Measurements from ENCODE around the gene ADRA2B.
A peak's percentile ranks its signal among the peaks of the same experiment; 100 is the strongest.
"Not testable (repeated sequence)": the region's sequence is repeated elsewhere in the genome, so short reads cannot be mapped to it uniquely, and the experiment has no call there.

ADRA2B gene

DNA sequence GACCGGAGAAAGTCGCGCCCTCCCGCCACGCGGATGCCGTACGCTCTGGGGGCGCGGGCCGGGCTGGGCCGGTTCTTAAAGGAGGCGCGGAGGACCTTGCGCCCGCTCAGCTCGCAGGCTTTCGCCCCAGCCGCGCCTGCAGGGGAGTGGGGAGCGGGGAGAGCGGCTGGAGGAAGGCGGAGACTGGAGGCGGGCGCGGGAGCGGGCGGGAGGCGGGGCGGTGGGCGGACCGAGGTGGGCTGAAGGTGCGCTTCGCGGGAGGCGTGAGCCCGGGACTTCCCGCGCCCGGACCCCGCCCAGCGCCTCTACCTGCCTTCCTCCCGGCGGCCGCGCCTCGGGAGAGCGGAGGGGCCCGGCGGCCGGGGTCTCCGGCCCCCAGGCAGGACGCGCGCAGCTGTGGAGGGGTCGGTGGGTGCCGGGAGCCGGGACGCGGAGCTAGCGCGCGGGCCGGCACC, at the start of gene ADRA2B:
ADRA2B (minus strand) TSS at position 148 of the 455 bp plus-strand sequence. CDS start 422 bp downstream, outside the sequence.
- DNase-seq (ENCODE audit: low spot score), result peak; percentile 93
- in situ Hi-C loops (cut with MboI; ENCODE audit: low pct_unique_long_range_greater_than_20kb, low sequenced_read_pairs, unreplicated experiment), result no loop called here
- TF ChIP-seq CTCF (IDR thresholded peaks at IDR 0.05; ENCODE audit: extremely low read depth, insufficient read depth, missing control alignments), result no peak

DNA sequence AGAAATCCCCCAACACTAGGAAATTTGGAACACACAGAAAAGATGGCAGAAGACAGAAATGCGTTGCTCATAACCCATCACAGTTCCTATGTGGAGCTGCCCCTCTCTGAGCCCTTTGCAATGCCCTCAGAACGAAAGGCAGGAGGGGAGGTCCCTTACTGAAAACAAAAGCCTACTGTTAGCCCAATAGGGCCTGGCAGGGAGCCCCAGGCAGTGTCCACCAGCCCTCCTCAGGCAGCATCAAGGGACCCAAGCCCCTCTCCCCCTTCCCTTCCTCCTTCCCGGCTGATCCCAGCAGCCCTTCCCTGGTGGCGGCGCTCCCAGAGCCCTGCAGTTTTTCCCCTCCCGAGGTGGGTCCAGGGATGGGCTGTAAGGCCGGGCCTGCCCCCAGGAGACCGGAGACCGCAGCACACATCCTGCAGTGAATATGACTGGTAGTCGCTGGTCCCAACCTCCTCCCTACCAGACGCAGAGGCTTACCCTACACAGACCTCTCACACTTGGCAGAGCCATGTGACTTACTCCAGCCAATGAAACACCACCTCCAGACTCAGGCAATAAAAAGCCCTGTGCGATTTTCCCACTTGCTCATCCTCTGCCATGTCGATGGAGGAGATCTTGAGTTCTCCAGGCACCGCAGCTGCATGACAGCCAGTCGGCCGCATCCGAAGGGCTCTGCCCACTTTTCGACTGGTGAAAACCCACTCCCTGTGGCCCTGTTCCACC, 48.3 kb upstream of the ADRA2B start:
- DNase-seq (ENCODE audit: low spot score), result peak; percentile 82
- TF ChIP-seq CTCF (IDR thresholded peaks at IDR 0.05; ENCODE audit: extremely low read depth, insufficient read depth, missing control alignments), result no peak
- in situ Hi-C loops (cut with MboI; ENCODE audit: low pct_unique_long_range_greater_than_20kb, low sequenced_read_pairs, unreplicated experiment), result no loop called here

DNA sequence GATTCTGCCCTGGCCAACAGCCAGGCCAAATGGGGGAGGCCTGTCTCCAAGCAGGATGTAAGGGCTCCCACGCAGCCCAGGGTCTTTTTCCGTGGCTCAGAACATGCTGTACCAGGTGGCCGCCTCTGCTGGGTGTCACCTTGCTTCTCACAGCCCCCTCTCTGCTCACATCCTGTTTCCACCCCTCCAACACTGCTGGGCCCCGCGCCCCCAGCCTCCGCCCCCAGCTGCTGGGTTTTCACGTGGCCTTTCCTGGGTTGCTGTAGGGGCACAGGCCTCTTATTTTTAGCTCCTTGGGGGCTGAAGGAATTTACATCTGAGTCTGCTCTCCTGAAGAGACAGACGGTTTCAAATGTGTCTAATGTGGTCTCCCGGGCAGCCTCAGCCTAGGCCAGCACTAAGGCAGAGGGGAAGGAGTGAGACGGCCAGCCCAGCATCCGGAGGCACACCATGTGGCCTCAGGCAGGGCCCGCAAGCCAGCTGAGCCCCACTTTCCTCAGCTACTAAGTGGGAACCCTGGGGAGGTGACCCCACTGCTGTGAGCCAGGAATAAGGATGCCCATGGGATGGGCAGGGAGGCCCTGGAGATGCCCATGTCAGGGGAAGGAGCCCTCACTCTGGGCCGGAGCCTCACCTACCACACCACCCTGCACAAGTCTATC, 47.5 kb upstream of the ADRA2B start:
- DNase-seq (ENCODE audit: low spot score), result peak; percentile 74
- no peak for TF ChIP-seq CTCF (IDR thresholded peaks at IDR 0.05; ENCODE audit: extremely low read depth, insufficient read depth, missing control alignments)
- in situ Hi-C loops (cut with MboI; ENCODE audit: low pct_unique_long_range_greater_than_20kb, low sequenced_read_pairs, unreplicated experiment), result no loop called here

GRCh38 chr2:96163415-96163767, 47.0 kb upstream of the ADRA2B start:
- in situ Hi-C loops (cut with MboI; ENCODE audit: low pct_unique_long_range_greater_than_20kb, low sequenced_read_pairs, unreplicated experiment), result no loop called here
- TF ChIP-seq CTCF (IDR thresholded peaks at IDR 0.05; ENCODE audit: extremely low read depth, insufficient read depth, missing control alignments), result no peak
- no peak for DNase-seq (ENCODE audit: low spot score)

DNA sequence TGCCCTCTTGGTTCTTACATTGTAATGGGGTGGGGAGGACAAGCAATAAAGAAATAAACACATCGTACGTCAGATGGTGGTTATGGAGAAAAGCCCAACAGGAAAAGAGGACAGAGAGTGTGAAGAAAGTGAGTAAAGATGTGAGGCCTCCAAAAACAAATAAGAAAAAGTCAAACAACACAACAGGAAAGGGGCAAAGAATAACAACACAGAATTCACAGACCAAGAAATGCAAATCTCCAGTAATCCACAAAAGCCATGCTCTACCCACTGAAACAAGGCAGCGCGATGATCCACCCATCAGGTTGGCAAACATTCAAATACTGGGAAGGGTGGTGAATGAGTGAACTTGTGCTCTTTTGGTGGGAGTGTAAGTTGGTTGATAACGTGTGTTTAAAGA, 45.5 kb upstream of the ADRA2B start:
- no peak for DNase-seq (ENCODE audit: low spot score)
- TF ChIP-seq CTCF (IDR thresholded peaks at IDR 0.05; ENCODE audit: extremely low read depth, insufficient read depth, missing control alignments), result no peak

DNA sequence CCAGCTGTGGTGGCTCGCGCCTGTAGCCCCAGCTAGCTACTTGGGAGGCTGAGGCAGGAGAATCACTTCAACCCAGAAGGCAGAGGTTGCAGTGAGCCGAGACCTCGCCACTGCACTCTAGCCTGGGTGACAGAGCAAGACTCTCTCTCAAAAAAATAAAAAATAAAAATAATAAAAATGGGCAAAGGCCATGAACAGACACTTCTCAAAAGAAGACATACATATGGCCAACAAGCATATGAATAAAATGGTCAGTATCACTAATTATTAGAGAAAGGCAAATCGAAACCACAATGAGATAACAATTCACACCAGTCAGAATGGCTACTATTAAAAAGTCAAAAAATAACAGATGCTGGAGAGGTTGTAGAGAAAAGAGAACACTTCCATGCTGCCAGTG, 44.0 kb upstream of the ADRA2B start:
- DNase-seq (ENCODE audit: low spot score); in situ Hi-C loops (cut with MboI; ENCODE audit: low pct_unique_long_range_greater_than_20kb, low sequenced_read_pairs, unreplicated experiment): not testable (repeated sequence)

More for the DNA sequence above, 45.5 kb upstream of the ADRA2B start:
- in situ Hi-C loops (cut with MboI; ENCODE audit: low pct_unique_long_range_greater_than_20kb, low sequenced_read_pairs, unreplicated experiment), result no loop called here
